ENCODE data around the gene KIF3A. TPM values are rescaled to one million over a fixed set of nuclear protein-coding genes. Genes with fewer than 3 reads are reported as not detected.

KIF3A gene
- total and polyA plus RNA-seq, 4 donors, result 0.58 to 1.2 (median 0.86) TPM

- peaks cover 0 to 46% (median 7%) of the 10 kb centered on the region in 4 donors for H3K36me3 ChIP-seq (ENCODE audit: control insufficient read depth in 4 of 4, insufficient read depth in 3 of 4, low read depth in 1 of 4, low read length in 3 of 4)
- H3K27ac ChIP-seq (ENCODE audit: low read depth in 1 of 2, low read length in 2 of 2), result no peak overlapping the region
- H3K4me3 ChIP-seq (ENCODE audit: low read depth in 1 of 3, low read length in 3 of 3), result no peak overlapping the region
- no peak for TF ChIP-seq FOXA2 (IDR thresholded peaks at IDR 0.05)
- no peak for TF ChIP-seq CTCF (IDR thresholded peaks at IDR 0.05; ENCODE audit: low read depth, low read length, missing input control)
- TF ChIP-seq RXRA (IDR thresholded peaks at IDR 0.05), result no peak
- TF ChIP-seq YY1 (IDR thresholded peaks at IDR 0.05), result no peak
- TF ChIP-seq JUND (IDR thresholded peaks at IDR 0.05), result no peak
- no peak for TF ChIP-seq SP1 (IDR thresholded peaks at IDR 0.05)
- no peak for TF ChIP-seq RAD21 (IDR thresholded peaks at IDR 0.05)
- no peak for TF ChIP-seq MAX (IDR thresholded peaks at IDR 0.05)
- peak; percentile 9 for DNase-seq (ENCODE audit: low spot score)
- H3K9me3 ChIP-seq (ENCODE audit: control insufficient read depth in 4 of 4, low read length in 3 of 4), result no peaks in the 10 kb centered on the region
- WGBS, result 97% methylated on average over 11 of the region's 11 CpGs
- H3K27me3 ChIP-seq (ENCODE audit: control insufficient read depth in 4 of 4, insufficient read depth in 4 of 4, low read length in 3 of 4), result no peaks in the 10 kb centered on the region
- H3K4me1 ChIP-seq (ENCODE audit: control insufficient read depth in 4 of 4, insufficient read depth in 4 of 4, low read length in 3 of 4), result no peaks in the 10 kb centered on the region
- H3K9ac ChIP-seq (ENCODE audit: low read depth in 1 of 2, low read length in 2 of 2), result no peak overlapping the region
Observed at GRCh38 chr5:132762246-132763000, 25.1 kb upstream of the KIF3A start.

- Histone ChIP-seq H3K4me1 (ENCODE audit: control insufficient read depth in 4 of 4, insufficient read depth in 4 of 4, low read length in 3 of 4) (no peaks in the 10 kb centered on the region), H3K9me3 (ENCODE audit: control insufficient read depth in 4 of 4, low read length in 3 of 4) (no peaks in the 10 kb centered on the region), H3K9ac (ENCODE audit: low read depth in 1 of 2, low read length in 2 of 2) (no peak overlapping the region), H3K36me3 (ENCODE audit: control insufficient read depth in 4 of 4, insufficient read depth in 3 of 4, low read depth in 1 of 4, low read length in 3 of 4) (peaks cover 0 to 46% (median 7%) of the 10 kb centered on the region in 4 donors), H3K4me3 (ENCODE audit: low read depth in 1 of 3, low read length in 3 of 3) (no peak overlapping the region), H3K27ac (ENCODE audit: low read depth in 1 of 2, low read length in 2 of 2) (no peak overlapping the region), H3K27me3 (ENCODE audit: control insufficient read depth in 4 of 4, insufficient read depth in 4 of 4, low read length in 3 of 4) (no peaks in the 10 kb centered on the region)
- WGBS, result 95% methylated on average over 22 of the region's 22 CpGs
- TF ChIP-seq RAD21 (IDR thresholded peaks at IDR 0.05) (no peak), ZBTB33 (IDR thresholded peaks at IDR 0.05) (no peak), NR2F2 (IDR thresholded peaks at IDR 0.05) (no peak), FOXA2 (IDR thresholded peaks at IDR 0.05) (no peak), GABPA (IDR thresholded peaks at IDR 0.05 in 1 of 2, conservative IDR thresholded peaks at IDR 0.05 in 1 of 2) (no peak), ATF3 (IDR thresholded peaks at IDR 0.05) (no peak), EGR1 (IDR thresholded peaks at IDR 0.05; ENCODE audit: low read depth in 2 of 2) (no peak), MAX (IDR thresholded peaks at IDR 0.05) (no peak), FOXA1 (IDR thresholded peaks at IDR 0.05) (no peak), SP1 (IDR thresholded peaks at IDR 0.05) (no peak)
- DNase-seq (ENCODE audit: low spot score), result peak; percentile 31
Observed at GRCh38 chr5:132761321-132762240, 24.2 kb upstream of the KIF3A start.

All from liver (tissue), 9 donors.